Activated CD8-positive, alpha-beta memory T cell treated with anti-CD3 and anti-CD28 coated beads for 1 hour (primary cell): ENCODE measurements around the gene QRSL1.
"Not testable (repeated sequence)": the region's sequence is repeated elsewhere in the genome, so short reads cannot be mapped to it uniquely, and the experiment has no call there.

Experiments
- DNase-seq, 2 donors: peaks; one replicate each; pipeline ENCODE4 v3.0.0-alpha.2; 2020; ENCODE audit warnings: low read depth in 1 of 2; ENCODE audit errors: extremely low read depth in 1 of 2

The QRSL1 gene

DNA sequence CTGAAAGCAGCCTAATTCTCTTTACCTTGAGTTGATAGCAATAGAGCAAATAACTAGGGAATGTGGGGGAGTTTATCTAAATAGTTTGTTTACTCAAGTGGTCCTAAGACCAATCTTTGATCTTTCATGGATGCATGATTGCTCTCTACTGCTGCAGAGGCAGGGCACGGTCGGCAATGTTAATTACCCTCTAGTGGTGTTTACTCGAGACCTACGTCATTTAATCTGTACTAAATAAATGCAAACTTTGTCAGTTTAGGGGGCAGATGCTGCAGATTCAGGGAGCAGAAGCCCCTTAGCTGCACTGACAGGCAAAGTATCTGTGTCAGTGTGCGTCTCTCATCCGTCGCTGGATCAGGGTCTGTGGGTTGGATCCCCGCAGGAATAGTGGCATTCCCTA is 7.0 kb upstream of the QRSL1 start:
- no peak for DNase-seq

DNA sequence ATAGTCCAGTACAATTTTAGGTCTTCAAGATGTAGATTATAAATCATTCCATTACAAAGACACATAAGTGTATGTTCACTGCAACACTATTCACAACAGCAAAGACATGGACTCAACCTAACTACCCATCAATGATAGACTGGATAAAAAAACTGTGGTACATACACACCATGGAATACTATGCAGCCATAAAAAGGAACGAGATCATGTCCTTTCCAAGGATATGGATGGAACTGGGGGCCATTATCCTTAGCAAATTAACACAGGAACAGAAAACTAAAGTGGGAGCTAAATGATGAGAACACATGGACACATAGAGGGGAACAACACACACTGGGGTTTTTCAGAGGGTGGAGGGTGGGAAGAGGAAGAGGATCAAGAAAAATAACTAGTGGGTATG is 6.3 kb upstream of the QRSL1 start:
- no peak for DNase-seq

DNA sequence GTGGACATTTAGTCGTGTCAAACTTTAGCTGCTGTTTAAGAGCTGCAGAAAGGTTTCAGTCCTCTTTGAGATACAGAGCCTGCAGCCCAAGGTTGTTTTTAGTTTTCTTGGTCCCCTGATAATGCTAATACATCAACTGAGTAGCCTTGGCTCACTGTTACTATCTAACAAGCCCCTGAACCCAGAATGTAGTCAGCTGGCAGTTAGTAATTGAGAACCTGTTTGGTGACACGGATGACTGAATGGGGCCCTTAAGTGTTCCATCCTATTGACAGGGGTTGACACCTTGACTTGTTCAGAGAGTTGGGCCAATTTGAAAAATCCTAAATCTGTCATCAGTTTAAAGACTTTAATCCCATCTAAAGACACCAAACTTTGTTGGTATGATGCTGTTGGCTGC is 2.9 kb upstream of the QRSL1 start:
- DNase-seq: no peak

DNA sequence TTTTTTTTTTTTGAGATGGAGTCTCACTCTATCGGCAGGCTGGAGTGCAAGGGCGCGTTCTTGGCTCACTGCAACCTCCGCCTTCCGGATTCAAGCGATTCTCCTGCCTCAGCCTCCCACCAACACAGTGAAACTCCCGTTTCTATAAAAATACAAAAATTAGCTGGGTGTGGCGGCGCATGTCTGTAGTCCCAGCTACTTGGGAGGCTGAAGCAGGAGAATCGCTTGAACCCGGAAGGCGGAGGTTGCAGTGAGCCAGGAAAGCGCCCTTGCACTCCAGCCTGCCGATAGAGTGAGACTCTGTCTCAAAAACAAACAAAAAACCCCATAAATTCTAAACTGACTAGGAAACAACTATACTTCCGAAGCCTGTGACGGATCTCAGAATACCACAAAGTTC is 1.6 kb upstream of the QRSL1 start:
- not testable (repeated sequence) for DNase-seq

DNA sequence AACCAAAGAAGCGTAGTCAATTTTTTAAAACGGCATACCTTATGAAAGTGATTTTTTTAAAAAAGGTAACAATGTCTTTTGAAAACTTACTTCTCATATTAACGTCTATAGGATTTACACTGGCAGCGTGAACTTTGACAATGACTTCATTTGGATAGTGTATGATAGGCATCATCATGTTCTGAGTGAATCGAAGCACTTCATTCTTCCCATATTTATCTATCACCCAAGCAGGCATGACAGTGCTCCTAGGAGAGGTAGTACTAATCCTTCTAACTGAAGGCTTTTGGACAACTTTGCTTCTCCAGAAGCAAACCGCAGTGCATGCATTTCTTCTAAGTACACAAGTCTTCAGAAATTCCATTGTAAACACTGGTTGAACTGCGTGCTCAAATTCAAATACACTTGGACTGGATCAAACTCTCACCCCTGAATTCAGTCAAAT is 698 bp upstream of the QRSL1 start:
- no peak for DNase-seq

DNA sequence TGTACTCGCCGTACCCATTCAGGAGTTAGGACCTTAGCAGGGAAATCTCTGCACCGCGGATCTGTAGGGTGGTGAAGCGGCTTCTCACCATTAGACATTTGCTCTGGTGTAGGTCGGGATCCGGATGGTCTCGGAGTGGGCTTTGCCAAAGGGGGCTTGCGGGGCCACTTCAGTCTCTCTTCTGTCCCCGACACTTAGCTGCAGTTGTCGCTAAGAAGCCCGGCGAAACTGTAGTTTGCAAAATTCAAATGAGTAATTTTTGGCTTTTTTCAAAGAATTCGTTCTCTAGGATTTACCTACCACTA is 433 bp downstream of the QRSL1 start:
- no peak for DNase-seq

DNA sequence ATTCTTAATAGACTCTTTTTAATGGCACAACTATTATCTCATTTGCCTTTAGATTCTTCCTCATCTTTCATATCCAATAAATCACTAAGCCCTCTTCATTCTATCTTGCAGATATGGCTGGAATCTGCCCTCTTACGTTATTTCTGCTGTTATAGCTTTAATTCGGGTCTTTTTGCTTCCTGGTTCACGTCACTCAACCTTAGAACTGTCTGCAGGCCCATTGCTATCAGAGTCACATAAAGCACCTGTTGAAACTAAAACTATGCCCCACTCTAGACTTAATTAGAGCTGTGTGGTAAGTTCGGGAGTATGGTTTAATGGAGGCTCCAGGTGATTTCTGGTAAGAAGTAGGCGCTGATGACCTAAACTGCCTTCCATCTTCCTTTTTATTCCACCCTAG is 988 bp downstream of the QRSL1 start:
- no peak for DNase-seq

DNA sequence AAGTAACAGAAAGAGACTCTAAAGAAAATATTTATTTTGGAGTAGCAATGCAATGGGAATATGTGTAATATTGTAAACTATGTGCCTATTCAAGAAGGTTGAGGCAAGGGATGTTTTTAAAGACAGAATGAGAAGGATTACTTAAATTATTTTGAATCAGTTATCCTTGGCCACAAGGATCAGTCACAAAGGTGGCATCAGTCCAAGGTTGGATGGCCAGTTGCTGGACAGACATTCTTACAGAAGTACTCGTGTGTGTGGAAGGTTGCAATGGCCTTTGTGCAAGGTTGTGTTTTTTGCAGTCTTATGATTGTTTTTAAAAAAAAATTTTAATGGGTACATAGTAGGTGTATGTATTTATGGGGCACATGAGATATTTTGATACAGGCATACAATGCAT is 2.0 kb downstream of the QRSL1 start:
- DNase-seq: no peak

DNA sequence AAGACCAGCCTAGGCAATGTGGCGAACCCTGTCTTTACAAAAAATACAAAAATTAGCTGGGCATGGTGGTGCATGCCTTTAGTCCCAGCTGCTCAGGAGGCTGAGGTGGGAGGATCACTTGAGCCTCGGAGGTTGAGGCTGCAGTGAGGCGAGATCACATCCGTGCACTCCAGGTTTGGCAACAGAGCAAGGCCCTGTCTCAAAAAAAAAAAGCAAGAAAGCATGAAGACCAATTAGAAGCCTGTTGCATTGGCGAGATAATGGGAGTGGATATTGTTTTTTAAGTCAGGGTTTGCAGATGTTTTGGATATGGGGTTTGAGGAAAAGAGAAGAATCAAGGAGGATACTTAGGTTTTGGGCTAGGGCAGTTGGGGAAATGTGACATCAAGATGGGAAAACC is 5.2 kb downstream of the QRSL1 start:
- no peak for DNase-seq

DNA sequence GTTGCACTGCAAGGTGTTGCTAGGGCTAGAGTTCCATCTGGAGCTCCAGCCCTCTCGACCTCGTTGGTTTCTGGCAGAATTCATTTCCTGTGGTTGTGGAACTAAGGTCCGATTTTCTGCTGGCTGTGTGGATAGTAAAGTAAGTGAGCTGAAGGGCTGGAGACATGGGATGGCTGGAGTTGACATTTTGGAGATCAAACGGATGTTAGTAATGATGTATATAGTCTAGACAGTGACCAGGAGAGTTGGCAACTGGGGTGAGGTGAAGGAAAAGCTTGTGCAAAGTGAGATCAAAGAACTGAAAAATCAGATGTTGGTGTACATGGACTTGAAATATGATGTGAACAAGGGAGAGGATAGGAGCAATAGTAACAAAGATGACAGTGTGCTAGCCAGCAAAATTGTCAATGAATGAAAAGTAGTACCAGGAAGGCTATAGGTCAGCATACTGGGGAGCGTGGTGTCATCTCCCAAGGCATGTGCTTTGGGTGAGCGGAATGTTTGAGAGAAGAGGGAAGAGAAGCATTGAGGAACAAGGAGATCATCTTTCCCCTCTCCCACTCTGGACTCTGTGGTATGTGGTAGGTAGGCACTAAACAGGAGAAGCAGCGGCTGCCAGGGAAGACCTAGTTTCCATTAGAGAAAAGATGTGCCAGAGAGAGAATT is 7.8 kb downstream of the QRSL1 start:
- DNase-seq: no peak

DNA sequence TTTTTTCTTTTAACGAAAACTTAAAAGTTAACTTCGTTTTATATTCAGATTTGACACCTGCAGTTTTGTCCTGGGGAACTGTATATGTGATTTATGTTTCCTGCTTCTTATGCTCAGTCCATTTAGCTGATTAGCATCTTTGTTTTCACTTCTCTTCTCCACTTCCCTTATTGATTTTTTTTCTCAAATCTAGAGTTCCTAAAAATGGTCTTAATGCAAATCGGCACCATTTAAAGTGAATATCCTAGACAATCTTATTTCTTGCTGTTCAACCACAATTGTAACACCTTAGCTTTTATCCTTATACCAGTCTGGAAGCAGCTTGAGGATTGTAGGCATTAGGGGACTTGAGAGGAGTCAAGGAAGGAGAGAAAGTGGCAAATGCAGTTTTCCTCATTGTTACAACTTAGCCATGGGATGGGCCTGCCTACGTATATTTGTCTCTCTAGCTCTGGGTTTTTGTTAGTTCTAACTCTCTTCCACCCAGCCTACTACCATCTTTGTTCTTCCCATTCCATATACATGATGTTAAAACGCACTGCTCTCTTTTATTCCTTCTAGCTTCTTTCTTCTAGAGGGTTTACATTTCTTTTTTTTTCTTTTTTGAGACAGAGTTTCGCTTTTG is 8.5 kb downstream of the QRSL1 start:
- no peak for DNase-seq

DNA sequence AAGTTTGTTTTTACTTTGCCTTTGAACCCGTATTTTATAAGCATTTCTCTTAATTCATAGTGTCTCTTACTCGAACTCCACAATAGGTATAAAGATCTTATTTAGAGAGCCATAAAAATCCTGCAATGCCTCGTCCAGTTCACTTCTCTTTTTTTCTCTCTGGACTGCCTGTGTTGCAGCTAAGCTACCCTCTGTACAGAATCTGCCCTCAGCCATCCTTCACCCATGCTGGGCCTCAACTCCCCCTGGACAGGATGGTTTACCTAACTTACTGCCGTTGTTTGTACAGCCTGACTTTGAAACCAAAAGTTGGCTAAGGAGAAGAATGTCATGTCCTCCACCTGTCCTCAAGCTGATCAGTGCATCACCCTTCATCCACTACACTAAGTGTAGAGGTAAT is 10.4 kb downstream of the QRSL1 start:
- DNase-seq: no peak

DNA sequence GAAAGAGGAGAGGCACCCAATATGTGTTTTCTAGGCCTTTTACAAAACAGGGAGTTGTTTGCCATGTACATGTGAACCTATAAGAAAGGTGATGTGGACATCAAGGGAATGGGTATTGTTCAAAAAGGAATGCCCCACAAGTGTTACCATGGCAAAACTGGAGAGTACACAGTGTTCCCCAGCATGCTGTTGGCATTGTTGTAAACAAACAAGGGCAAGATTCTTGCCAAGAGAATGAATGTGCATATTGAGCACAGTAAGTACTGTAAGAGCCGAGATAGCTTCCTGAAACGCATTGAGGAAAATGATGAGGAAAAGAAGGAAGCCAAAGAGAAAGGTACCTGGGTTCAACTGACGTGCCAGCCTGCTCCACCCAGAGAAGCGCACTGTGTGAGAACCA is 13.1 kb downstream of the QRSL1 start:
- DNase-seq: no peak

DNA sequence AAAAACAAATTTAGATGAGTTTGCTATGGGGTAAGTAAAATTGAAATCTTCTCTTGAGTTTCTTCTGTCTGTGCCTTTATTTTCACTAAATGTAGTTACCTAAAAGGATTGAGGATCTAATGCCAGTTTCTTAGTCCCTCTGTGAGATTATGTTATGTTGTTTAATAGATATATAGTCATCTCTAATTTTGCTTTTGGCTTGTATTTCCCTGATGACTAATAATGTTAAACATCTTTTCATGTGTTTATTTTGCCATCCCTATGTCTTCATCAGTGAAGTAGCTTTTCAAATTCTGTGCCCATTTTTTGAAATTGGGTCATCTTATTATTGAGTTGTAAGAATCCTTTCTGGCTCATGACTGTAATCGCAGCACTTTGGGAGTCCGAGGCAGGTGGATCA is 13.7 kb downstream of the QRSL1 start:
- no peak for DNase-seq

DNA sequence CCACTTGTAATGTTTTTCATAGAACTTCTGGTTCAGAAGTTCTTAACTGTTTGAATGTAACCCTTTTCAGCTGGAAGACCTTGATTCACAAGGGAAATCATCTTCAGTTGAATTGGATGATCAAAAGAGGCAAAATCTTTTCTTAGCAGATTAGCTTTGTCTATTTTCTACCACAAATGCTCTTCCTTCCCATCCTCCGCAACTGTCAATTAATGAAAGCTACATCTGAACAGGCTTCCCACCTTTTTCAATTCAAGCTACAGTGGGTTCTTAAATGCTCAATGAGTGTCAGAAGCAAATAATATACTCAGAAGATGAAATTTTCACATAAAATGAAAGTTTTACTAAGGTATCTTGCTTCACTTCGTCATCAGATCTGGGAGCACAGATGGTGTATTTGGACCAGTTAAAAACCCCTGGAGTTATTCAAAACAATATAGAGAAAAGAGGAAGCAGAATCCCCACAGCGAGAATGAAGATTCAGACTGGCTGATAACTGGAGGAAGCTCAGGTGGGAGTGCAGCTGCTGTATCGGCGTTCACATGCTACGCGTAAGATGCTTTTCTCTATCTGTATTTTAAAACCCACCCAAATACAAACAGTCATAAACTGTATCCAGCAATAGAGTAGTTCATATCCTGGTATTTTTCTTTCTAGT is 19.4 kb downstream of the QRSL1 start:
- no peak for DNase-seq

DNA sequence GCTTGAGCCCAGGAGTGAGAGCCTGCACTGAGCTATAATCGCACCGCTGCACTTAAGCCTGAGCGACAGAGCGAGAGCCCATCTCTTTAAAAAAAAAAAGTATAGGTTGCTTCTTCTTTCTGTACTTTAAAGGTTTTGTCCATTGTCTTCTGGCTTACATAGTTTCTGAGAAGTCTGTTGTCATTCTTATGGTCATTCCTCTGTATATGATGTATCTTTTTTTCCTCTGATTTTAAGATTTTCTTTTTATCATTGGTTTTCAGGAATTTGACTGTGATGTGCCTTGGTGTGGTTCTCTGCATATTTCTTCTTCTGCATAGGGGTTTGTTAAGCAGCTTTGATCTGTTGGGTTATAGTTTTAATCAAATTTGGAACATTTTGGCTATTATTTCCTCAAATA is 29.1 kb downstream of the QRSL1 start:
- DNase-seq: no peak

DNA sequence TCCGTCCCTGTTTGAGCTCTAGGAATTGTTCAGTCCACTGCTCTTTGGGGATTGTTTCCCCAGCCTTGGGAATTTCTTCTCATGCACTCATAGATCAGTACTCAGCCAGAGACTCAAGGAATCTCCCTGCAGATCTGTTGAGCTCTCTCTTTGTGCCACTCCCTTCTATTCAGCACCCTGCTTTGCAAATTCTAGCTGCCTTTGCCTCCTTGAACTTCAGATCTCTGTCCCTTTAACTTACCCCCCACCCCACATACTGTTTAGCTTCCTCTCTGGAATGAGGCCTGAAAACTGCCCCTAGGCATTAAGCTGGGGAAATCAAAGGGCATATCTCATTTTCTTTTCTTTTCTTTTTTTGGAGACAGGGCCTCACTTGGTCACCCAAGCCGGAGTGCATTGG is 30.5 kb downstream of the QRSL1 start:
- no peak for DNase-seq

DNA sequence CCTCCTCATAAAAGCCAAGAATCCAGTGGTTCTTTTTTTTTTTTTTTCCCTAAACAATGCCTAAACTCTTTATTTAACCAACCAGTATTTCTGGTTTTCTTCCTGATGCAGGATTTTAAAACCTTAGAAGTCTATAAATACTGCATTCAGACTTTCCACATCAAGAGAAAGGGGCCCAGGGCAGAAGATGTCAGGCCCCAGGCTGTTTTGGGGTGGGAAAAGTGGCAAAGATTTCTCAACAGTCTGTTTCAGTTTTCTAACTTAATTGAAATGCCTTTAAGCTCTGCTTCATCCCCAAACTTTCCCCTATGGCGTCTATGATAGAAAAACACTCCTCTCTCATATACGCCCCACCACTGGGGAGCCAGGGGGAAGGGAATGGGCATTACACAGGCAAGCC is 33.1 kb downstream of the QRSL1 start:
- DNase-seq: no peak

DNA sequence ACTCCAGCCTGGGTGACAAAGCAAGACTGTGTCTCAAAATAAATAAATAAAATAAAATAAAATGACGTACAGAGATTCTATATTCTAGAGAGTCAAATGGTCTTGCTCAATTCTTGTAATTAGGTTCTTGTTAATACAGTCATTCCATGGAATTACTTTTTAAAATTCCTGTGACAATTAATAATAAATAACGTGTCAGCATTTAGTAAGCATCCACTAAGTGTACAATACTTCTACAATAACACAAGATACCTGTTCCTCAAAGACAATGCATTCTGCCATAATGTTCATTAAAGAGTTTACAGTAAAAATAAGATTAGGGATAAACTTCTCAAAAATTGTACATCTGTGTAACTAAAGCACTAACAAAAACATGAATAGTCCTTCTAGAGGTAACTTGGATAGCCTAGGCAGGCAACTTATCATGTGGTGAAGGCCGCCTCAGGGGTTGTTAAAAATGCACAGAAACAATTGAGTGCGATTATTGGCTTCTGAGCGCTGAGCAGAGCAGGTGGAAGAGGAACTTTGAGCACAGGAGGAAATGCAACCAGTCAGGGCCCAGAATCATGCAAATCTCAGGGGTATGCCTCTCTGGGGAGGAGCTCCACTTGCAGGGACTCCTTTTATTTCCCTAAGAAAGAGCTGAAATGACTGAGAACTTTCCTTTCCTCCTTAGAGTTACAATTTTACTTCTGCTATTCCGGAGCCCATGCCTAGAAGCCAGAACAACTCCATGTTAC is 37.1 kb downstream of the QRSL1 start:
- no peak for DNase-seq

DNA sequence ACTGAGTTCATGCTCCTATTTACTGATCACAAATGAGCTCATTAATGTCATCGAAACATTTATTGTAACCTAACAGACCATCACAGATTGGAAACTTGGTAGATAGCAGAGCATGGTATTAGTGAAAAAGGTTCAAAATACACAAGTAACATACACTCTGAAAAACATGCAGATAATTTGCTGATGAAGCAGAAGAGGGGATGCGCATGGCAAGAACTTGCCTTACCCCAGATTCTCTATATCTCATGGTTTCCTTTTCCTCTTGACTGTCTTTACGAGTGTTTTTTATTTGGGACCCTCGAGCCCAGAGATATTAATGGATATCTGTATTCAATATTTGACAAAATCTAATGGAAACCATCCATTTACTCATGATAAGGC is 37.6 kb downstream of the QRSL1 start:
- DNase-seq: no peak

DNA sequence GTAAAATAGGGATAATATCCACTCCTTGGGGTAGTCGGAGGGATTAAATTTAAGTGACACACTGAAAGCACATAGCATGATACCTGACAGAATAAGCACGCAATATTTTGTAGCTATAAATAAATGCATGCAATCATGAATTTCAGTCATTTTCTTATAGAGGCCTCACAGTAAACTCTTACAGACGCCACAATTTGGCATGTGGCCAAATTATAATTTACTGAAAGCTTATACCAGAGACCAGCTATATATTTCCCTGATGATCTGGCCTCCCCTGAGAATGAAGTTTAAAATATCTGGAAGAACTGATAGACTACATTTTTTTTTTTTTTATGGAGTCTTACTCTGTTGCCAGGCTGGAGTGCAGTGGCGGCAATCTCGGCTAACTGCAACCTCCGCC is 40.9 kb downstream of the QRSL1 start:
- no peak for DNase-seq

DNA sequence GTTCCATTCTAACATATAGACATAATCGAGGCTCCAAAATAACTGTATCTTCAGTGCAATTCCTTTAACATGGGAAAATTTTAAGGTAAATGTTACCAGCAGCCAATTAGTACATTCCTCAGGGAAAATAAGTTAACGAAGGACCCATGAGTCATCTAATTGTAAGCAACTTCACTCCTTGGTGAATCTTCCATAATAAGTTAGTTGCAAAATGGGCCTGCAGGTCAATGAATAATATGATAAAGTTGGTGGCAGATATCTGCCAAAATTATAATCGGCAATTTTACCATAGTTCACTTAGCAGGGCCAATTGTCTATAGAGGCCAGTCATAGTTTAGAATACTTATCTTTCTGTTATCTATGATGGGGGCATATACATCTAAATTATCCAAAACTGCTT is 42.3 kb downstream of the QRSL1 start:
- no peak for DNase-seq
